HK-2 (cell line): ENCODE results near the gene TYRO3.
A peak's percentile ranks its signal among the peaks of the same experiment; 100 is the strongest.
"Not testable (repeated sequence)": the region's sequence is repeated elsewhere in the genome, so short reads cannot be mapped to it uniquely, and the experiment has no call there.

Experiments
- DNase-seq: peaks from one replicate; pipeline ENCODE4 v3.0.0-alpha.2; 2018; ENCODE audit not compliant: unreplicated experiment

TYRO3 gene

DNA sequence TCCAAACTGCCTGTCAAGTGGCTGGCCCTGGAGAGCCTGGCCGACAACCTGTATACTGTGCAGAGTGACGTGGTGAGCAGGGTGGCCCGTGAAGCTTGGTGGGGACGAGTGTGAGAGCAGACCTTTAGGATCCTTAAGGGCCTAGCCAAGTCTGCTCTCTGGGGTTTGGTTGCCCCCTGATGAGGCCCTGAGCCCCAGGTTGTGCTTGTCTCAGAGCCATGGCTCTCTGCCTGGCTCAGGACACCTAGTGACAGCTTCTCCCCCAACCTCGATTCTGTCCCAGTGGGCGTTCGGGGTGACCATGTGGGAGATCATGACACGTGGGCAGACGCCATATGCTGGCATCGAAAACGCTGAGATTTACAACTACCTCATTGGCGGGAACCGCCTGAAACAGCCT lies 14.4 kb downstream of the TYRO3 start:
- DNase-seq = no peak

DNA sequence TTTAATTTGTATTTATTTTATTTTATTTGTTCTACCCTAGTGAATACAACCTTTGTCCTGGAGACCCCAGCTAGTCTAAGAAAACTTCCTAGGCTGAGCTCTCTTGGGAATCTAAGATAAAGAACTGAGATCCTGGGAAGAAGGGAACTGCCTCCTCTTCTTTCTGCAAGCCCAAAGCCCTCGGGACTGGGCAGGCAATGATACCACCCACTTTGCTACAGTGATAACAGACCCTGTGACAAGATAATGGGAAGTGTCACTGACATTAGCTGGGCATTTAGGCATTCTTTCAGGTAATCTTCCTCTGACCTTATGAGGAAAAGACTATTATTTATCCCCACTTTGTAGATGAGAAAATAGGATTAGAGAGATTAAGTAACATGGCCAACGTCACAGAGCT lies 15.1 kb downstream of the TYRO3 start:
- no peak for DNase-seq

GRCh38 chr15:41575282-41575681 lies 16.3 kb downstream of the TYRO3 start:
- DNase-seq = no peak

GRCh38 chr15:41577863-41578735 lies 19.1 kb downstream of the TYRO3 start:
- no peak for DNase-seq

DNA sequence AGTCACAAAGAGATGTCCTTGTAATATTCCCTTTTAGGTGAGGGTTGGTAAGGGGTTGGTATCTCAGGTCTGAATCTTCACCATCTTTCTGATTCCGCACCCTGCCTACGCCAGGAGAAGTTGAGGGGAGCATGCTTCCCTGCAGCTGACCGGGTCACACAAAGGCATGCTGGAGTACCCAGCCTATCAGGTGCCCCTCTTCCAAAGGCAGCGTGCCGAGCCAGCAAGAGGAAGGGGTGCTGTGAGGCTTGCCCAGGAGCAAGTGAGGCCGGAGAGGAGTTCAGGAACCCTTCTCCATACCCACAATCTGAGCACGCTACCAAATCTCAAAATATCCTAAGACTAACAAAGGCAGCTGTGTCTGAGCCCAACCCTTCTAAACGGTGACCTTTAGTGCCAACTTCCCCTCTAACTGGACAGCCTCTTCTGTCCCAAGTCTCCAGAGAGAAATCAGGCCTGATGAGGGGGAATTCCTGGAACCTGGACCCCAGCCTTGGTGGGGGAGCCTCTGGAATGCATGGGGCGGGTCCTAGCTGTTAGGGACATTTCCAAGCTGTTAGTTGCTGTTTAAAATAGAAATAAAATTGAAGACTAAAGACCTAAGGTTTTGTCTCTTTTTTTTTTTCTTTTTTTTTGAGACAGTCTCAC lies 19.8 kb downstream of the TYRO3 start:
- no peak for DNase-seq

DNA sequence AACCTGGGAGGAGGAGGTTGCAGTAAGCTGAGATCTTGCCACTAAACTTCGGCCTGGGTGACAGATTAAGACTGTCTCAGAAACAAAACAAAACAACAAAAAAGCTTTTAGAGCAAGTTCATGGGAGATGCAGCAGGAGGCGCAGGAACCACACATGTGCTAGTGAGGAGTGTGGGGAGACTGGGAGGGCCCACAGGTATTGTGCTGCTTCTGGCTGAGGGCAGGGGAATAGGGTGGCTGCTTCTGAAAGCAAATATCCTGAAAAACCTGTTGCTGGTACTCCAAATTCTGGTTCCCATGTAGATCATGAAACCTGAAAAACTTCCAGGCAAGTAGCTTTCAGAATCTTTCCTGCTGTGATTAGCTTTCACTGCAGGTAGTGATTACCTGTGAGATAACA lies 22.1 kb downstream of the TYRO3 start:
- no peak for DNase-seq

- DNase-seq = no peak
Measured at GRCh38 chr15:41583795-41584194, 24.8 kb downstream of the TYRO3 start.

DNA sequence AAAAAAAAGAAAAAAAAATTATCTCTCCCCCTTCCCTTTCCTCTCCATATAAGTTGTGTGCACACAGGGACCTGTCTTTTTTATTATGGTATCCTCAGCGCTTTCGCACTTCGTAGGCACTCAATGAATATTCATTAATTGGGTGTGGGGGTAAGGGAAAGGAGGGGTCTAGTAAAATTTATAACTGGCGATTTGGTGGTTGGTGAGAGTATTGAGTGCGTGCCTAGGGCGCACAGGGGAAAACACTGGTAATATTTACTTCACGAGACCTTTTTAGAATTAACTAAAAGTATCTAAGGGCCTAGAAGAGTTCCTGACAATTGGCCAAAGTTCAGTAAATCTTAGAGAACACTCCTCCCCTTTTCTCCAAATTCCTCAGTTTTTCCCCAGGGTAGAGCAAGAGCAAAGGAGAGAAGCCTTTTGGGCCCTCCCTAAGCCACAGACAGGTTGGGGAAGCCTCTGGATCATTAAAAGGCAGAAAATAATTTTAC lies 25.7 kb downstream of the TYRO3 start:
- DNase-seq = no peak

GRCh38 chr15:41585127-41586047 lies 26.4 kb downstream of the TYRO3 start:
- DNase-seq = peak; percentile 61

DNA sequence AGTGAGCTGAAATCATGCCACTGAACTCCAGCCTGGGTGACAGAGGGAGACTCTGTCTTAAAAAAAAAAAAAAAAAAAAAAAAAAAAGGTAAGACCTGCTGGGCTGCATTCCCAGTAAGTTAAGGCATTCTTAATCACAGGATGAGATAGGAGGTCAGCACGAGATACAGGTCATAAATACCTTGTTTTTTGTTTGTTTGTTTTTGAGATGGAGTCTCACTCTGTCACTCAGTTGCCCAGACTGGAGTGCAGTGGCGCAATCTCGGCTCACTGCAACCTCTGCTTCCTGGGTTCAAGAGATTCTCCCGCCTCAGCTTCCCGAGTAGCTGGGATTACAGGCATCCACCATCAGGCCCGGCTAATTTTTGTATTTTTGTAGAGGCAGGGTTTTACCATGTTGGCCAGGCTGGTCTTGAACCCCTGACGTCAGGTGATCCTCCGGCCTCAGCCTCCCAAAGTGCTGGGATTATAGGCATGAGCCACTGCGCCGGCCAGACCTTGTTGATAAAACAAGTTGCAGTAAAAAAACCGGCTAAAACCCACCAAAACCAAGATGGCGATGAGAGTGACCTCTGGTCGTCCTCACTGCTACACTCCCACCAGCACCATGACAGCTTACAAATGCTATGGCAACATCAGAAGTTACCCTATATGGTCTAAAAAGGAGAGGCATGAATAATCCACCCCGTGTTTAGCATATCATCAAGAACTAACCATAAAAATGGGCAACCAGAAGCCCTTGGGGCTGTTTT lies 27.7 kb downstream of the TYRO3 start:
- DNase-seq = not testable (repeated sequence)

- not testable (repeated sequence) for DNase-seq
Measured at GRCh38 chr15:41589018-41589417, 30.0 kb downstream of the TYRO3 start.

DNA sequence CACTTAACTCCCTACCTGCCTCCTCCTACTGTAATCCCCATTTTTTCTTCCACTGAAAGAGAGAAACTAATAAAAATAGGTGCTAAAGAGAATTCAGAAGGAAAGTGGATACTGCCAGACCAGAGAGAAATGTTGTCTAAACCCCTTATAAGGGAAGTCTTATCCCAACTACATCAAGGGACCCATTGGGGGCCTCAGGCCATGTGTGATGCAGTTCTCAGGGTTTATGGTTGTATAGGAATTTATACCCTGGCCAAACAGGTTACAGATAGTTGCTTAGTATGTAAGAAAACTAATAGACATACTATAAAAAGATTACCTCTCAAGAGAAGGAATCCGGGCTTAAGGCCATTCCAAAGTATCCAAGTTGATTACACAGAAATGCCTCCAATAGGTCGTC lies 30.6 kb downstream of the TYRO3 start:
- not testable (repeated sequence) for DNase-seq

DNA sequence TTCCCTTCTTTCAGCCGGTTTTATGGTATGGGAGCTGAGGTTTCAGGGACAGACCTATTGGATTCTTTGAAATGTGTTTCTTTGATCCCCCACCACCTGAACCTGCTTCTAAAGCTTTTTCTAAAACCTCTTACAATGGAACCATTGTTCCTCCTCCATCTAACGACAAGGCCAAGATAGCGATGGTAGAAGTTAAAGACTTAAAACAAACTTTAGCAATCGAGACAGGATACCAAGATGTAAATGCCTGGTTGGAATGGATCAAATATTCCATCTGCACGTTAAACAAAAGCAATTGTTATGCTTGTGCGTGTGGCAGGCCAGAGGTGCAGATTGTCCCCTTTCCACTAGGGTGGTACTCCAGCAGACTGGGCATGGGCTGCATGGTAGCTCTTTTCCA lies 32.2 kb downstream of the TYRO3 start:
- not testable (repeated sequence) for DNase-seq

DNA sequence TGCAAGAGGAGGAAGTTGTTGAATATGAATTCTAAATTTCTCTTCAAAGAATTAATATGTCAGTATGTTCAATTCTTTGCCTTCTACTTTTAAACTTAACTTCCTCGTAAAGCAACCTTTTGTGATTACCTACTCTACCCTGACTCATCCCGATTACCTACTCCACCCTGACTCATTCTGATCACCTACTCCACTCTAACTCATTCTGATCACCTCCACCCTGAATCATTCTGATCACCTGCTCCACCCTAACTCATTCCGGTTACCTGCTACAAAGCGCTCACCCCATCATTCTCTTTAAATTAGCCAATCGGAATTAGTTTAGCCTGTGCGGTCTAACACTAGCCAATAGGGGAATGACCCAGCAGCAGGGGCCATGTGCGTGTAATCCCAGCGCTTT lies 33.7 kb downstream of the TYRO3 start:
- DNase-seq = not testable (repeated sequence)

DNA sequence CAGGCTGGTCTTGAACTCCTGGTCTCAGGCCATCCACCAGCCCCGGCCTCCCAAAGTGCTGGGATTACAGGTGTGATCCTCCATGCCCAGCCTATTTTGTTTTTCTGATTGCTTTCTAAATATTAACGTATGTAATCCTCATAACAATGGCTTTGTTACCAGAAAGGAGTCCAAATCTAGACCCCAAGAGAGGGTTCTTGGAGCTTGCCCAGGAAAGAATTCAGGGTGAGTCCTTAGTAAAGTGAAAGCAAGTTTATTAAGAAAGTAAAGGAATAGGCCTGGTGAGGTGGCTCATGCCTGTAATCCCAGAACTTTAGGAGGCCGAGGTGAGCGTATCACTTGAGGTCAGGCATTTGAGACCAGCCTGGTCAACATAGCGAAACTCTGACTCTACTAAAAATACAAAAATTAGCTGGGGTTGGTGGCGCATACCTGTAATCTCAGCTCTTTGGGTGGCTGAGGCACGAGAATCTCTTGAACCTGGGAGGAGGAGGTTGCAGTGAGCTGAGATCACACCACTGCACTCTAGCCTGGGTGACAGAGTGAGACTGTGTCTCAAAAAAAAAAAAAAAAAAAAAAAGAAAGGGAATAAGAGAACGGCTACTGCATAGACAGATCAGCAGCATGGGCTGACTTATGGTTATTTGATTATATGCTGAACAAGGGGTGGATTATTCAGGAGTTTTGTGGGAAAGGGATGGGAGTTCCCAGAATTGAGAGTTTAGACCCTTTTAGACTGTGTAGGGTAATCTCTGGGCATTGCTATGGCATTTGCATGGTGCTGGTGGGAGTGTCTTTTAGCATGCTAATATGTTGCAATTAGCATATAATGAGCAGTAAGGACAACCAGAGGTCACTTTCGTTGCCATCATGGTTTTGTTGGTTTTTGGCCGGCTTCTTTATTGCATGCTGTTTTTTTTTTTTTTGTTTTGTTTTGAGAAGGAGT lies 36.1 kb downstream of the TYRO3 start:
- no peak for DNase-seq

DNA sequence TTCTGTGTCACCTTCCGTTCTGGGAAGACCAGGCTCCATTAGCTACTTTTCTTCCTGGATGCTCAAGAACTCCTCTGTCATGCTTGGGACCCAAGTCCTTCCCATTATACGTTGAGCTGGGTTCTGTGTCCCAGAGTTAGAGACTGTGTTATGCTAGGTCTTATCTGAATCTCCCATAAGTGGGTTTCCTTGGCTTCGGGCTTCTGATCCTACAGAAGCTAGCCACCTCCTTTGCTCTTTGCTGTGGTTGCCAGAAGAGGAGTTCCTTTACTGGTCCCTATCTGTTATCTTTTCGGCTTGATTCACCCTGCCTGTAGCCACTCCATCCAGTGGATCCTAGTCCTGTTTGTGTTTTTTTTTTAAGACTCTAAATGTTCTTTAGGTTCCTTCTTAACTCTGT lies 38.0 kb downstream of the TYRO3 start:
- no peak for DNase-seq

DNA sequence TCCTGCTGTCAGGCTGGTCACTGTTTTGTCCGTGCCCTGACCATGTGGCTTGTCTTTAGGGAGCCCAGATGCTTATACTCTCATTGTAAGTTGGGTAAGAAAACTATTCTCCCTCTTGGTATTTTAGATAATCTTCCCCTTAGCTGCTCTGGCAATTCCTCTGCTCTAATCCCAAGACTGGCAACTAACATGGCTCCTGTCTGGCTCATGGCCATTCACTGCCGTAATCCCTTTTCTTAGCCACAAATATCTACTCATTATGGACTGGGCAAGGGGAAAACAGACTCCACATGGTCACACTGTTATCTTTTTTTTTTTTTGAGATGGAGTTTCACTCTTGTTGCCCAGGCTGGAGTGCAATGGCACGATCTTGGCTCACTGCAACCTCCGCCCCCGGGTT lies 38.8 kb downstream of the TYRO3 start:
- DNase-seq = no peak

DNA sequence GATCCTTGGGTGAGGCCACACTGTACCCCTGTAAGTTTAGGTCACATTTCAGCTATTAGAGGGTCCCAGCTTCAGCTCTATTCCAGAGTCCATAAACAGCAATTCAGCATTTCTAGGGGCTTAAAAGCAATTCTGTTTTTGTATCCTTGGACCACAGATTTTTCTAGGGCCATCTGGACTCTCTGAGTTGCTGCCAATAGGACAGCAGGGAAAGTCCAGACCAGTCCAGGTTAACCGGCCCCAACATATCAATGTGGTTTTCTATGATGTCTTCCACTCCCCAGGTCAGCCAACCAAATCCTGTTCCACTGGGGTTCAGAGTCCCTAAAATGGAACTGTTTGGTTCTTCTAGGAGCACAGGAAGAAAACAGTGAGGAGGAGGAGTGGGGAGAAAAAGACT lies 40.0 kb downstream of the TYRO3 start:
- DNase-seq = no peak

GRCh38 chr15:41603411-41603935 lies 44.5 kb downstream of the TYRO3 start:
- no peak for DNase-seq
